ENCODE data around the gene USP34. TPM values are rescaled to one million over a fixed set of nuclear protein-coding genes. Genes with fewer than 3 reads are reported as not detected.

The USP34 gene
- total and polyA plus RNA-seq, 5 donors from 2014 or later = 16.6 to 197 (median 17.7) TPM

DNA sequence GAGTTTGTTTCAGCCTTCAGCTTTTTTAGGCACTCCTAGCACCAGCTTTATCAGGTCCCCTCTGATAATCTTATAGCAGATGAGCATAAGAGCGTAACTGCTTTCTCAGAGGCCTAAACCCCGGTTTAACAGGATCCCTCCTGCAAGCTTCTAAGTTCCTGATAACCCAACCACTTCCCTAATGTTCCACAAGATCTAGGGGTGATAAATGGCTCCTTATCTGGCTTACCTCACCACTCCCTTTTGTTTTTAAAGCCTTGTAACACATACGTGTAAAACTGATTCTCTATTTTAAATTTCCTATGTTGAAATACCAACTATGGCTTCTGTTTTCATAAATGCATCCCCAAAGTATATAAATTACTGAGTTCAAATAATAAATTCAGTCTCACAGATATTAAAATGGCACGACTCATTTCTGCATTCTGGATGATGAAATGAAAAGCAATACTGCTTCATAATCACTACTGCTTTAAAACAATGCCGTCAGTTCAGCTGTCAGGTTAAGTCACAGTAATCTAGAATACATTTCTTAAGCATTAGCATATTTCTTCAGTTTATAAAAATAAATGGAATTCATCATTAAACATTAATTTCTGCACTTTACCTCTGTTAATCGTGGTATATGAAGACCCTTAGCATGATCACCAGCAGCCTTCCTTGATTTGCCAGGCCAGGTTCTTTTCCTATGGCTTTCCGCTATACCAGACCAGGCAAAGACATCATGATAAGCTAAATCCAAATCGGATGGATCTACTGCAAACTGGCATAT is 182.6 kb downstream of the USP34 start:
- no peaks in the 10 kb centered on the region for H3K27me3 Mint-ChIP-seq

DNA sequence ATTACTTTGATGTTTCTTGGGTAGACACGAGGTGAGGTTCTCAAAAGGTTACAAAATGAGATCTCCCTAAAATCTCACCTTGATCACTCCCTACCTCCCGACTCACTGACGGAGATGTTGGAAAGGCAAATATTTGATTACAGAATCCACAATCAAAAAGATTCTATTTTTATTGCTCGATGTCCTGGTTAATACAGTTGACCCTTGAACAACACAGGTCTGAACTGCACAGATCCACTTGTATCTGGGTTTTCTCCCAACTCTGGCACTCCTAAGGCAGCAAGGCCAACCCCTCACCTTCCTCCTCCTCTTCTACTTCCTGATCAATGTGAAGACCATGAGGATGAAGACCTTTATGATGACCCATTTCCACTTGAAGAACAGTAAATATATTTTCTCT is 183.6 kb downstream of the USP34 start:
- peaks cover 68% of the 10 kb centered on the region for H3K36me3 ChIP-seq (ENCODE audit: control insufficient read depth, insufficient read depth, low read length)
- H3K27me3 ChIP-seq (ENCODE audit: control insufficient read depth, insufficient read depth, low read length) = no peaks in the 10 kb centered on the region
- H3K4me1 ChIP-seq (ENCODE audit: control insufficient read depth, insufficient read depth, low read length, poor library complexity, severe bottlenecking) = no peaks in the 10 kb centered on the region
- Mint-ChIP-seq H3K27me3 (no peaks in the 10 kb centered on the region), H3K36me3 (peaks cover 33% of the 10 kb centered on the region), H3K4me3 (no peak overlapping the region), H3K4me1 (peaks cover 5 to 16% (median 14%) of the 10 kb centered on the region in 4 donors), H3K27ac (peak overlapping the region in 1 of 3 donors; percentile 30), H3K9me3 (no peaks in the 10 kb centered on the region)
- H3K9me3 ChIP-seq (ENCODE audit: control insufficient read depth in 2 of 2, low read length in 2 of 2) = no peaks in the 10 kb centered on the region
- H3K4me3 ChIP-seq (ENCODE audit: low read depth, low read length) = no peak overlapping the region
- no peak overlapping the region for H3K27ac ChIP-seq (ENCODE audit: insufficient read depth, low read length, poor library complexity, severe bottlenecking)
- no peak for ATAC-seq (ENCODE audit: low read depth in 2 of 2)
- DNase-seq = no peak

More for the DNA sequence above, 182.6 kb downstream of the USP34 start:
- ATAC-seq (ENCODE audit: low read depth in 2 of 2) (no peak), DNase-seq (no peak)
- peak overlapping the region in 1 of 4 donors; percentile 15 for H3K4me3 Mint-ChIP-seq
- peak overlapping the region in 2 of 3 donors; percentile 7 to 50 for H3K27ac Mint-ChIP-seq
- Histone ChIP-seq H3K27me3 (ENCODE audit: control insufficient read depth, insufficient read depth, low read length) (no peaks in the 10 kb centered on the region), H3K4me3 (ENCODE audit: low read depth, low read length) (no peak overlapping the region), H3K36me3 (ENCODE audit: control insufficient read depth, insufficient read depth, low read length) (peaks cover 66% of the 10 kb centered on the region), H3K9me3 (ENCODE audit: control insufficient read depth in 2 of 2, low read length in 2 of 2) (no peaks in the 10 kb centered on the region), H3K27ac (ENCODE audit: insufficient read depth, low read length, poor library complexity, severe bottlenecking) (no peak overlapping the region), H3K4me1 (ENCODE audit: control insufficient read depth, insufficient read depth, low read length, poor library complexity, severe bottlenecking) (no peaks in the 10 kb centered on the region)
- H3K36me3 Mint-ChIP-seq = peaks cover 33% of the 10 kb centered on the region
- peaks cover 0 to 2% (median 0%) of the 10 kb centered on the region in 7 donors for H3K9me3 Mint-ChIP-seq
- H3K4me1 Mint-ChIP-seq = peaks cover 8 to 18% (median 16%) of the 10 kb centered on the region in 4 donors

DNA sequence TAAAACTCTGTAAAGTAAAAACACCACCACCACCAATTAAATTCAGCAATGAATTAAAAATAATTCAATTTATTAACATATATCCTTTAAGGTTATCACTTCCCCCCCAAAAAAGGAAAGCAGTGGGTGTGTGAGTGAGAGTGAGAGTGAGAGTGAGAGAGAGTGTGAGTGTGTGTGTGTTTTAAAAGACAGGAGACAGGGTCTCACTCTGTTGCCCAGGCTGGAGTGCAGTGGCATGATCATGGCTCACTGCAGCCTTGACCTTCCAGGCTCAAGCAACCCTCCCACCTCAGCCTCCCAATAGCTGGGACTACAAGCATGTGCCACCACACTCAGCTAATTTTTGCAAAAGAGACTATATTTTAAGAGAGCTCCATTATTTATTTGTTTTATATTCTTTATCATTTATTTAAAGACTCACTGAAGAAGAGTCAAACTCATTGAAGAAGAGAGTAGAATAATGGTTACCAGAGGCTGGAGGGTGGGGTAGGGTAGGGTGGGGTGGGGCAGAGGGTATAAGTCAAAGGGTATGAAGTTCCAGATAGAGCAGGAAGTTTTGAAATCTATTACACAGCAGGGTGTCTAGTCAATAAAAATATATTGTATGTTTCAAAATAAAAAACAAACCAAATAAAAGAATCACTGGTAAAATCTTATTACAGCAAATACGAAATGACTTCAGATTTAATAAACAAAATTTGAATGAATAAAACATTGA is 187.3 kb downstream of the USP34 start:
- Histone ChIP-seq H3K27me3 (ENCODE audit: control insufficient read depth, insufficient read depth, low read length) (no peaks in the 10 kb centered on the region), H3K4me1 (ENCODE audit: control insufficient read depth, insufficient read depth, low read length, poor library complexity, severe bottlenecking) (no peaks in the 10 kb centered on the region), H3K4me3 (ENCODE audit: low read depth, low read length) (no peak overlapping the region), H3K27ac (ENCODE audit: insufficient read depth, low read length, poor library complexity, severe bottlenecking) (no peak overlapping the region), H3K9me3 (ENCODE audit: control insufficient read depth in 2 of 2, low read length in 2 of 2) (no peaks in the 10 kb centered on the region), H3K36me3 (ENCODE audit: control insufficient read depth, insufficient read depth, low read length) (peaks cover 74% of the 10 kb centered on the region)
- no peak for ATAC-seq (ENCODE audit: low read depth in 2 of 2)
- H3K9me3 Mint-ChIP-seq = no peaks in the 10 kb centered on the region
- no peaks in the 10 kb centered on the region for H3K27me3 Mint-ChIP-seq
- H3K27ac Mint-ChIP-seq = peak overlapping the region in 1 of 3 donors; percentile 32
- peaks cover 0 to 8% (median 3%) of the 10 kb centered on the region in 4 donors for H3K4me1 Mint-ChIP-seq
- no peak overlapping the region for H3K4me3 Mint-ChIP-seq
- DNase-seq = no peak
- peaks cover 27% of the 10 kb centered on the region for H3K36me3 Mint-ChIP-seq

DNA sequence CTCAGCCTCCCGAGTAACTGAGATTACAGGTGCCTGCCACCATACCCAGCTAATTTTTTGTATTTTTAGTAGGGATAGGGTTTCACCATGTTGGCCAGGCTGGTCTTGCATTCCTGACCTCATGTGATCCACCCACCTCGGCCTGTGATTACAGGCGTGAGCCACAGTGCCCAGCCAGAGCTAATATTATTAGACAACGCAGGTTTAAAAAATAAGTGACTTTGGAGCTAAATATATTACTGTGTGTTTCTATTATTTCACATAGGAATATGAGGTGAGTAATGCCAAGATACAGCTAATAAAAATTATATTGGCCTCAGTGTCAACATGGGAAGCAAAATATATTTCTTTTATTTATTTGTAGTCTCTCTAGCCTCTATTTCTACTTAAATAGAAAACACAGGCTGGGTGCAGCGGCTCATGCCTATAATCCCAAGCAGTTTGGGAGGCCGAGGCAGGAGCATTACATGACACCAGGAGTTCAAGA is 188.7 kb downstream of the USP34 start:
- H3K9me3 Mint-ChIP-seq = no peaks in the 10 kb centered on the region
- no peak overlapping the region for H3K27ac ChIP-seq (ENCODE audit: insufficient read depth, low read length, poor library complexity, severe bottlenecking)
- peaks cover 73% of the 10 kb centered on the region for H3K36me3 ChIP-seq (ENCODE audit: control insufficient read depth, insufficient read depth, low read length)
- peaks cover 0 to 6% (median 0%) of the 10 kb centered on the region in 4 donors for H3K4me1 Mint-ChIP-seq
- H3K27me3 ChIP-seq (ENCODE audit: control insufficient read depth, insufficient read depth, low read length) = no peaks in the 10 kb centered on the region
- H3K4me1 ChIP-seq (ENCODE audit: control insufficient read depth, insufficient read depth, low read length, poor library complexity, severe bottlenecking) = no peaks in the 10 kb centered on the region
- no peak overlapping the region for H3K27ac Mint-ChIP-seq
- H3K36me3 Mint-ChIP-seq = peaks cover 26% of the 10 kb centered on the region
- no peak for ATAC-seq (ENCODE audit: low read depth in 2 of 2)
- no peak overlapping the region for H3K4me3 ChIP-seq (ENCODE audit: low read depth, low read length)
- no peaks in the 10 kb centered on the region for H3K9me3 ChIP-seq (ENCODE audit: control insufficient read depth in 2 of 2, low read length in 2 of 2)
- DNase-seq = no peak
- no peaks in the 10 kb centered on the region for H3K27me3 Mint-ChIP-seq
- H3K4me3 Mint-ChIP-seq = no peak overlapping the region

DNA sequence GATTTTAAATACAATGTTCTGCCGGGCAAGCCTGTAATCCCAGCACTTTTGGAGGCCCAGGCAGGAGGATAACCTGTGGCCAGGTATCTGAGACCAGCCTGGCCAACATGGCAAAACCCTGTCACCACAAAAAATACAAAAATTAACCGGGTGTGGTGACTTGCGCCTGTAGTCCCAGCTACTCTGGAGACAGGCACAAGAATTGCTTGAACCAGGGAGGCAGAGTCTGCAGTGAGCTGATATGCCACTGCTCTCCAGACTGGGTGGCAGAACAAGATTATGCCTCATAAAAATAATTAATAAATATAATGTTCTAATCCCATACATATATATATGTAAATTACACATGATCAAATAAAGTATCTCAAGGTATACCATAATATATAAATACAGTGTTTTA is 189.6 kb downstream of the USP34 start:
- Mint-ChIP-seq H3K4me3 (no peak overlapping the region), H3K9me3 (no peaks in the 10 kb centered on the region), H3K27me3 (no peaks in the 10 kb centered on the region), H3K36me3 (peaks cover 31% of the 10 kb centered on the region), H3K27ac (no peak overlapping the region), H3K4me1 (peaks cover 0 to 6% (median 0%) of the 10 kb centered on the region in 4 donors)
- no peaks in the 10 kb centered on the region for H3K27me3 ChIP-seq (ENCODE audit: control insufficient read depth, insufficient read depth, low read length)
- no peaks in the 10 kb centered on the region for H3K4me1 ChIP-seq (ENCODE audit: control insufficient read depth, insufficient read depth, low read length, poor library complexity, severe bottlenecking)
- H3K27ac ChIP-seq (ENCODE audit: insufficient read depth, low read length, poor library complexity, severe bottlenecking) = no peak overlapping the region
- ATAC-seq (ENCODE audit: low read depth in 2 of 2) (no peak), DNase-seq (no peak)
- H3K9me3 ChIP-seq (ENCODE audit: control insufficient read depth in 2 of 2, low read length in 2 of 2) = no peaks in the 10 kb centered on the region
- no peak overlapping the region for H3K4me3 ChIP-seq (ENCODE audit: low read depth, low read length)
- H3K36me3 ChIP-seq (ENCODE audit: control insufficient read depth, insufficient read depth, low read length) = peaks cover 78% of the 10 kb centered on the region

DNA sequence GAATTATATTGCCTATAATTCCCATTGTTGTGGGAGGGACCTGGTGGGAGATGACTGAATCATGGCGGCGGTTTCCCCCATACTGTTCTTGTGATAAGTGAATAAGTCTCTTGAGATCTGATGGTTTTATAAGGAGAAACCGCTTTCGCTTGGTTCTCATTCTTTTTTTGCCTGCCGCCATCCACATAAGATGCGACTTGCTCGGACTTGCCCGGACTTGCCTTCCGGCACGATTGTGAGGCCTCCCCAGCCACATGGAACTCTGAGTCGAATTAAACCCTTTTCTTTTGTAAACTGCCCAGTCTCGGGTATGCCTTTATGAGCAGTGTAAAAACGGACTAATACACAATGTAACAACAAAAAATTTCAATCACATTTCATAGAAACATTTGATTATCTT is 193.1 kb downstream of the USP34 start:
- ATAC-seq (ENCODE audit: low read depth in 2 of 2) (no peak), DNase-seq (no peak)
- no peak overlapping the region for H3K4me3 Mint-ChIP-seq
- H3K36me3 ChIP-seq (ENCODE audit: control insufficient read depth, insufficient read depth, low read length) = peaks cover 64% of the 10 kb centered on the region
- H3K36me3 Mint-ChIP-seq = peaks cover 32% of the 10 kb centered on the region
- peaks cover 0 to 9% (median 2%) of the 10 kb centered on the region in 4 donors for H3K4me1 Mint-ChIP-seq
- no peaks in the 10 kb centered on the region for H3K27me3 Mint-ChIP-seq
- H3K27ac ChIP-seq (ENCODE audit: insufficient read depth, low read length, poor library complexity, severe bottlenecking) = no peak overlapping the region
- H3K9me3 Mint-ChIP-seq = no peaks in the 10 kb centered on the region
- no peak overlapping the region for H3K4me3 ChIP-seq (ENCODE audit: low read depth, low read length)
- peak overlapping the region in 1 of 3 donors; percentile 7 for H3K27ac Mint-ChIP-seq
- H3K4me1 ChIP-seq (ENCODE audit: control insufficient read depth, insufficient read depth, low read length, poor library complexity, severe bottlenecking) = no peaks in the 10 kb centered on the region
- no peaks in the 10 kb centered on the region for H3K27me3 ChIP-seq (ENCODE audit: control insufficient read depth, insufficient read depth, low read length)
- H3K9me3 ChIP-seq (ENCODE audit: control insufficient read depth in 2 of 2, low read length in 2 of 2) = no peaks in the 10 kb centered on the region

DNA sequence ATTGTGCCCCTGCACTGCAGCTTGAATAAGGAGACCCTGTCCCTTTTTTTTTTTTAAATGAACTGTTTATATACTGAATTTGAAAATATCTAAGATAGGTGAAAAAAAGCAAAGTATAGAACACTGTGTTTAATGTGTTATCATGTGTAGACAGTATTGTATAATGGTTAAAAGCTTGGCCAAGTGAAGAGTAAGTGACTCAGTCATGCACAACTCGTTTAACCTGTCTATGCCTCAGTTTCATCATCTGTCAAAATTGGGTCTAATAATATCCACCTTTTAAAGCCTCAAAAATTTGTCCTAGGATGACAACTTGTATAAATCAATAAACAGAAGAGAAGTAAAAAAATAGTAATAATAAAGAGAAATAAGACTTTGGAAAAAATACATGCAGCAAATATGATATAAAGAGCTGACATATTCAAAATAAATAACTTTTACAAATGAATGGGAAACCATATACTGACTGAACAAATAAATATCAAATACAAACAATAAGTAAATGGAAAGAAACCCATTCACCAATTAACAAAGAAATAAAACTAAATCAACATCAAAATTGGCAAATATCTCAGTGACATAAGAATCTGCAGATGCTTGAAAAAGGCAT is 195.2 kb downstream of the USP34 start:
- Mint-ChIP-seq H3K27ac (no peak overlapping the region), H3K4me1 (peaks cover 0 to 14% (median 4%) of the 10 kb centered on the region in 4 donors), H3K9me3 (no peaks in the 10 kb centered on the region), H3K36me3 (peaks cover 33% of the 10 kb centered on the region), H3K4me3 (no peak overlapping the region), H3K27me3 (no peaks in the 10 kb centered on the region)
- ATAC-seq (ENCODE audit: low read depth in 2 of 2) (no peak), DNase-seq (no peak)
- H3K36me3 ChIP-seq (ENCODE audit: control insufficient read depth, insufficient read depth, low read length) = peaks cover 51% of the 10 kb centered on the region
- H3K4me3 ChIP-seq (ENCODE audit: low read depth, low read length) = no peak overlapping the region
- H3K27me3 ChIP-seq (ENCODE audit: control insufficient read depth, insufficient read depth, low read length) = no peaks in the 10 kb centered on the region
- H3K27ac ChIP-seq (ENCODE audit: insufficient read depth, low read length, poor library complexity, severe bottlenecking) = no peak overlapping the region
- H3K9me3 ChIP-seq (ENCODE audit: control insufficient read depth in 2 of 2, low read length in 2 of 2) = no peaks in the 10 kb centered on the region
- no peaks in the 10 kb centered on the region for H3K4me1 ChIP-seq (ENCODE audit: control insufficient read depth, insufficient read depth, low read length, poor library complexity, severe bottlenecking)
